Transverse colon (tissue), 4 donors: ENCODE data around the gene NCAPD2. TPM values are rescaled to one million over a fixed set of nuclear protein-coding genes. Genes with fewer than 3 reads are reported as not detected.

Source experiments
- DNase-seq: peaks from one replicate; pipeline ENCODE4 v3.0.0-alpha.2; 2019
- H3K27ac ChIP-seq, 4 donors: fragments of 200-600 bp; sonication (generic); 2 replicates each; pipeline ENCODE4 v1.5.1; 2016 to 2018; ENCODE audit warnings: inconsistent platforms in 4 of 4
- H3K27me3 ChIP-seq: fragments of 200-600 bp; sonication (generic); 2 replicates; pipeline ENCODE4 v1.5.1; 2017; ENCODE audit warnings: inconsistent platforms
- H3K36me3 ChIP-seq, 4 donors: fragments of 200-600 bp; sonication (generic); 2 replicates each; pipeline ENCODE4 v1.5.1; 2017 to 2019; ENCODE audit warnings: inconsistent platforms in 4 of 4
- H3K4me1 ChIP-seq, 4 donors: fragments of 200-600 bp; sonication (generic); 2 replicates each; pipeline ENCODE4 v1.5.1; 2017 to 2020; ENCODE audit warnings: inconsistent platforms in 4 of 4
- H3K4me3 ChIP-seq, 4 donors: fragments of 200-600 bp; sonication (generic); 1 replicate in 1 of 4; 2 replicates in 3 of 4; pipeline versions ENCODE4 v1.5.1 to v1.6.1; 2017 to 2019; ENCODE audit warnings: inconsistent platforms in 4 of 4
- H3K9me3 ChIP-seq, 2 donors: fragments of 200-600 bp; sonication (generic); 2 replicates each; pipeline ENCODE4 v1.5.1; 2017 to 2019; ENCODE audit warnings: inconsistent platforms in 2 of 2
- CTCF ChIP-seq, 5 experiments: fragments of 200-600 bp in 3 of 5; fragments of 450-650 bp in 2 of 5; sonication (generic) in 3 of 5; IDR thresholded peaks; 1 replicate in 2 of 5; 2 replicates in 3 of 5; pipeline ENCODE4 v1.5.1; 2016 to 2017; ENCODE audit warnings: antibody characterized with exemption in 5 of 5, inconsistent platforms in 3 of 5, mild to moderate bottlenecking in 2 of 5, moderate library complexity in 1 of 5
- EP300 ChIP-seq: sonication (generic); formaldehyde crosslinking; IDR thresholded peaks from one replicate; pipeline ENCODE4 v1.6.1; 2017; ENCODE audit warnings: antibody characterized with exemption, low read depth
- POLR2A ChIP-seq: fragments of 450-650 bp; IDR thresholded peaks from one replicate; pipeline ENCODE4 v1.6.1; 2016; ENCODE audit warnings: antibody characterized with exemption, mild to moderate bottlenecking, moderate library complexity
- POLR2AphosphoS5 ChIP-seq, 3 donors: sonication (generic); formaldehyde crosslinking; IDR thresholded peaks; one replicate each; pipeline ENCODE4 v1.6.1; 2016; ENCODE audit warnings: antibody characterized with exemption in 3 of 3
- WGBS, 2 donors: methylation state at CpG; one replicate each; pipeline ENCODE4 v1.1.5; 2018; ENCODE audit warnings: low coverage in 1 of 2; 5-methylcytosine and 5-hydroxymethylcytosine counted together
- in situ Hi-C, 4 donors: fragments of 200-750 bp; cut with MboI; loops; one replicate each; pipeline versions ENCODE4 v1.15.0 to v1.15.1; 2017; ENCODE audit warnings: low sequenced_read_pairs in 3 of 4, low pct_ligation_motif_present in 1 of 4, low pct_unique_long_range_greater_than_20kb in 1 of 4
- intact Hi-C: fragments of 100-400 bp; cut with DNase I; formaldehyde crosslinking; loops from one replicate; pipeline ENCODE4 v1.15.1; 2023; ENCODE audit warnings: low total_unique reads
- total RNA-seq, 4 donors: library from RNA; depleted of rRNA; stranded (reverse); fragments of >200 nt; gene quantifications; one replicate each; pipeline ENCODE4 v1.1.0, GENCODE V29; 2016

Gene NCAPD2
- total RNA-seq, 4 donors from 2014 or later: 18.3 to 20.2 (median 19.2) TPM

- in situ Hi-C loops (loop anchor here in 2 of 4 donors (5.0 to 25.0 kb wide), 2 partner anchors 46 to 131 kb away; partner anchors contain the start of gene TNFRSF1A (in 2 of the 2)), intact Hi-C loops (loop anchor here (5.0 kb wide), 1 partner anchor 146 kb away; no protein-coding TSS in a partner anchor)
- DNase-seq: no peak
- peaks cover 0 to 17% (median 8%) of the 10 kb centered on the region in 4 donors for H3K36me3 ChIP-seq
- H3K4me3 ChIP-seq: no peak overlapping the region
- peaks cover 8 to 54% (median 33%) of the 10 kb centered on the region in 4 donors for H3K4me1 ChIP-seq
- H3K9me3 ChIP-seq: no peaks in the 10 kb centered on the region
- peak overlapping the region in 2 of 4 donors; percentile 13 to 90 for H3K27ac ChIP-seq
- no peaks in the 10 kb centered on the region for H3K27me3 ChIP-seq
- no peak for TF ChIP-seq CTCF (IDR thresholded peaks at IDR 0.05)
- no peak for TF ChIP-seq EP300
- TF ChIP-seq POLR2A: no peak
- TF ChIP-seq POLR2AphosphoS5 (IDR thresholded peaks at IDR 0.05): no peak
Observed at GRCh38 chr12:6468283-6468575, 25.7 kb upstream of the NCAPD2 start.

GRCh38 chr12:6469092-6469491 is 24.8 kb upstream of the NCAPD2 start:
- Histone ChIP-seq H3K4me3 (peak overlapping the region in 1 of 4 donors; percentile 59), H3K27ac (peak overlapping the region; percentile 88 to 96 (median 90)), H3K9me3 (no peaks in the 10 kb centered on the region), H3K27me3 (no peaks in the 10 kb centered on the region), H3K36me3 (peaks cover 0 to 15% (median 5%) of the 10 kb centered on the region in 4 donors), H3K4me1 (peaks cover 8 to 48% (median 33%) of the 10 kb centered on the region in 4 donors)
- in situ Hi-C loops (loop anchor here in 2 of 4 donors (5.0 to 25.0 kb wide), 2 partner anchors 47 to 132 kb away; partner anchors contain the start of gene TNFRSF1A (in 2 of the 2)), intact Hi-C loops (loop anchor here (5.0 kb wide), 1 partner anchor 147 kb away; no protein-coding TSS in a partner anchor)
- DNase-seq: no peak
- TF ChIP-seq POLR2A: no peak
- no peak for TF ChIP-seq EP300
- no peak for TF ChIP-seq CTCF (IDR thresholded peaks at IDR 0.05)
- TF ChIP-seq POLR2AphosphoS5 (IDR thresholded peaks at IDR 0.05): no peak
- WGBS, 2 donors: 60% methylated on average over 6 of the region's 6 CpGs; no CpG with 5 or more reads in 1 of the 2 donors

GRCh38 chr12:6469609-6470374 is 24.1 kb upstream of the NCAPD2 start:
- no peak for TF ChIP-seq POLR2AphosphoS5 (IDR thresholded peaks at IDR 0.05)
- no peak for TF ChIP-seq POLR2A
- TF ChIP-seq CTCF (IDR thresholded peaks at IDR 0.05): no peak
- no peak for TF ChIP-seq EP300
- in situ Hi-C loops: loop anchor here in 2 of 4 donors (5.0 to 25.0 kb wide), 2 partner anchors 47 to 132 kb away; partner anchors contain the start of gene TNFRSF1A (in 2 of the 2)

More at GRCh38 chr12:6469609-6470374, 24.1 kb upstream of the NCAPD2 start:
- WGBS, 2 donors: 25 to 51% methylated on average over 4 to 15 of the region's 16 CpGs
- Histone ChIP-seq H3K27me3 (no peaks in the 10 kb centered on the region), H3K4me1 (peaks cover 8 to 44% (median 33%) of the 10 kb centered on the region in 4 donors), H3K9me3 (no peaks in the 10 kb centered on the region), H3K36me3 (peaks cover 0 to 10% (median 1%) of the 10 kb centered on the region in 4 donors), H3K4me3 (peak overlapping the region; percentile 49 to 78 (median 64)), H3K27ac (peak overlapping the region; percentile 88 to 96 (median 90))
- intact Hi-C loops: loop anchor here (5.0 kb wide), 1 partner anchor 147 kb away; no protein-coding TSS in a partner anchor
- DNase-seq: no peak
